GM12878 (cell line): Measurements from ENCODE around the gene ACOT7. TPM values are rescaled to one million over a fixed set of nuclear protein-coding genes. Genes with fewer than 3 reads are reported as not detected.

ENCODE experiments used
- ATAC-seq: fragments of 200-7000 bp; cut with Tn5 transposase; 3 replicates; pipeline ENCODE4 v1.9.1; 2020; ENCODE audit warnings: mild to moderate bottlenecking, moderate library complexity
- BruUV-seq: library from RNA; stranded (reverse); fragments of 400-500 nt; replicated peaks from 2 replicates; lab custom pipeline; 2021; lab: Mats Ljungman, UMichigan
- CTCF ChIA-PET: fragments of 300-600 bp; sonication (Branson Sonifier 250); formaldehyde crosslinking; extraction: SDS; loops from one replicate; lab custom pipeline; 2021; ENCODE audit warnings: inconsistent platforms; lab: Yijun Ruan, JAX
- POLR2A ChIA-PET: fragments of 350-600 bp; formaldehyde crosslinking; extraction: SDS; loops from one replicate; lab custom pipeline; 2021; ENCODE audit warnings: inconsistent platforms; lab: Charles Lee
- RAD21 ChIA-PET: fragments of 300-600 bp; sonication (Branson Sonifier 250); formaldehyde crosslinking; loops from one replicate; lab custom pipeline; 2023; ENCODE audit warnings: antibody characterized with exemption; ENCODE audit not compliant: unreplicated experiment; lab: Charles Lee
- SMC1A ChIA-PET: fragments of 300-600 bp; sonication (Branson Sonifier 250); formaldehyde crosslinking; loops from one replicate; lab custom pipeline; 2023; ENCODE audit not compliant: unreplicated experiment, uncharacterized antibody; lab: Charles Lee
- DNase-seq: peaks from one replicate; pipeline ENCODE4 v3.0.0-alpha.2; 2011; ENCODE audit warnings: low read depth, low spot score
- FAIRE-seq: peaks from 3 replicates; lab custom pipeline; 2011; peaks lifted over from hg19 to GRCh38; lab: Jason Lieb, UNC
- H2AFZ ChIP-seq: 2 replicates; pipeline ENCODE4 v1.6.0; 2011; ENCODE audit warnings: low read depth, low read length, control low read depth; ENCODE audit not compliant: control insufficient read depth
- H3K27ac ChIP-seq: 2 replicates; pipeline ENCODE4 v1.5.1; 2011; ENCODE audit warnings: control low read depth; ENCODE audit not compliant: control insufficient read depth, insufficient read depth
- H3K27me3 ChIP-seq, 2 experiments: replicated peaks in 1 of 2; 2 replicates each; pipeline versions ENCODE4 v1.6.0 to v1.6.1; 2011; ENCODE audit warnings: low read length in 1 of 2; ENCODE audit not compliant: control insufficient read depth in 2 of 2, insufficient read depth in 2 of 2
- H3K36me3 ChIP-seq, 2 experiments: 2 replicates each; pipeline ENCODE4 v1.5.1; 2011; ENCODE audit warnings: low read length in 1 of 2; ENCODE audit not compliant: control insufficient read depth in 2 of 2, insufficient read depth in 2 of 2
- H3K4me1 ChIP-seq: 2 replicates; pipeline ENCODE4 v1.6.1; 2011; ENCODE audit warnings: mild to moderate bottlenecking, low read length, moderate library complexity, mixed read lengths; ENCODE audit not compliant: control insufficient read depth, insufficient read depth
- H3K4me2 ChIP-seq: 2 replicates; pipeline ENCODE4 v1.6.0; 2011; ENCODE audit warnings: control low read depth; ENCODE audit not compliant: control insufficient read depth, insufficient read depth
- H3K4me3 ChIP-seq: fragments of 200-600 bp; sonication (generic); 2 replicates; pipeline ENCODE4 v1.5.1; 2016
- H3K79me2 ChIP-seq: 2 replicates; pipeline ENCODE4 v1.6.0; 2011; ENCODE audit warnings: low read length; ENCODE audit not compliant: control insufficient read depth, insufficient read depth
- H3K9ac ChIP-seq: 2 replicates; pipeline ENCODE4 v1.8.0; 2011; ENCODE audit warnings: low read length, control low read depth, mixed read lengths; ENCODE audit not compliant: control insufficient read depth, insufficient read depth
- H3K9me3 ChIP-seq: replicated peaks from 3 replicates; pipeline ENCODE4 v1.5.1; 2011; ENCODE audit warnings: mild to moderate bottlenecking, low read length; ENCODE audit not compliant: control insufficient read depth, insufficient read depth
- H4K20me1 ChIP-seq: 2 replicates; pipeline ENCODE4 v1.6.0; 2011; ENCODE audit not compliant: control insufficient read depth, insufficient read depth
- BRCA1 ChIP-seq: IDR thresholded peaks from 2 replicates; pipeline ENCODE4 v1.6.1; 2011; ENCODE audit warnings: low read depth, low read length, improper control_type of control experiment
- E2F8 ChIP-seq: fragments of 450-650 bp; IDR thresholded peaks from 2 replicates; pipeline ENCODE4 v1.6.1; 2018; ENCODE audit warnings: mild to moderate bottlenecking, low read depth, moderate library complexity; ENCODE audit not compliant: partially characterized antibody
- E4F1 ChIP-seq: fragments of 450-650 bp; IDR thresholded peaks from 2 replicates; pipeline ENCODE4 v1.6.1; 2018; ENCODE audit warnings: borderline replicate concordance, mild to moderate bottlenecking; ENCODE audit not compliant: partially characterized antibody
- EED ChIP-seq: sonication (generic); IDR thresholded peaks from 2 replicates; pipeline ENCODE4 v1.6.1; 2016; ENCODE audit warnings: antibody characterized with exemption, low read depth
- KAT2A ChIP-seq: conservative IDR thresholded peaks from 2 replicates; pipeline ENCODE4 v1.6.1; 2011; ENCODE audit warnings: low read depth, low read length; ENCODE audit not compliant: control insufficient read depth
- MEF2A ChIP-seq: IDR thresholded peaks from 2 replicates; pipeline ENCODE4 v1.6.1; 2011; ENCODE audit warnings: low read depth, mild to moderate bottlenecking, low read length, moderate library complexity; ENCODE audit not compliant: insufficient read depth
- MLLT1 ChIP-seq: fragments of 450-650 bp; IDR thresholded peaks from 2 replicates; pipeline ENCODE4 v1.6.1; 2016; ENCODE audit warnings: mild to moderate bottlenecking
- MYC ChIP-seq: IDR thresholded peaks from 2 replicates; pipeline ENCODE4 v1.6.1; 2011; ENCODE audit warnings: mild to moderate bottlenecking, low read length, moderate library complexity, inconsistent platforms; ENCODE audit not compliant: insufficient read depth, insufficient replicate concordance, insufficient read length, severe bottlenecking
- NBN ChIP-seq: fragments of 450-650 bp; IDR thresholded peaks from 2 replicates; pipeline ENCODE4 v1.6.1; 2016
- NFYB ChIP-seq: IDR thresholded peaks from 2 replicates; pipeline ENCODE4 v1.6.1; 2011; ENCODE audit warnings: low read depth, mild to moderate bottlenecking, low read length, improper control_type of control experiment, moderate library complexity; ENCODE audit not compliant: insufficient read depth
- PML ChIP-seq: IDR thresholded peaks from 2 replicates; pipeline ENCODE4 v1.6.1; 2012; ENCODE audit warnings: low read length, inconsistent platforms
- RBBP5 ChIP-seq: fragments of 200-600 bp; sonication (generic); conservative IDR thresholded peaks from 2 replicates; pipeline ENCODE4 v1.6.1; 2016
- RELB ChIP-seq: fragments of 450-650 bp; IDR thresholded peaks from 2 replicates; pipeline ENCODE4 v1.6.1; 2017; ENCODE audit warnings: low read depth, mild to moderate bottlenecking, moderate library complexity
- SMARCA5 ChIP-seq: fragments of 450-650 bp; IDR thresholded peaks from 2 replicates; pipeline ENCODE4 v1.6.1; 2017; ENCODE audit warnings: mild to moderate bottlenecking
- SPI1 ChIP-seq: IDR thresholded peaks from 2 replicates; pipeline ENCODE4 v1.6.1; 2011; ENCODE audit warnings: low read depth, mild to moderate bottlenecking, low read length, moderate library complexity, borderline replicate concordance; ENCODE audit not compliant: insufficient read depth
- ZNF207 ChIP-seq: fragments of 450-650 bp; IDR thresholded peaks from 2 replicates; pipeline ENCODE4 v1.6.1; 2014; ENCODE audit warnings: antibody characterized with exemption, mild to moderate bottlenecking, borderline replicate concordance
- ZZZ3 ChIP-seq: IDR thresholded peaks from 2 replicates; pipeline ENCODE4 v1.6.1; 2011; ENCODE audit warnings: low read depth; ENCODE audit not compliant: control insufficient read depth, insufficient read length
- WGBS: methylation state at CpG from one replicate; pipeline ENCODE4 v1.1.6; 2016; ENCODE audit warnings: low lambda C conversion rate; ENCODE audit not compliant: insufficient replicate concordance, insufficient coverage; ENCODE audit errors: missing lambda C conversion rate; 5-methylcytosine and 5-hydroxymethylcytosine counted together
- in situ Hi-C: fragments of 300-500 bp; cut with MboI; formaldehyde crosslinking; loops from 9 replicates; pipeline ENCODE4 v1.14.3; 2018; ENCODE audit warnings: mixed read lengths
- intact Hi-C: fragments of 100-400 bp; cut with micrococcal nuclease; formaldehyde crosslinking; loops from one replicate; pipeline ENCODE4 v1.14.2; 2022; ENCODE audit not compliant: unreplicated experiment
- polyA plus RNA-seq, 11 experiments: library from polyadenylated mRNA; depleted of rRNA in 4 of 11; unstranded in 6 of 11; stranded (reverse) in 5 of 11; fragments of >200 nt; fragmentation: Nextera tagmentation in 4 of 11; fragmentation: Illumina TruSeq in 1 of 11; extraction: Ambion mirVana in 4 of 11; extraction: Trizol in 1 of 11; gene quantifications; 1 replicate in 1 of 11; 2 replicates in 10 of 11; pipeline versions ENCODE4 v1.2.1 to v1.2.3, GENCODE V29; 2011 to 2016; ENCODE audit warnings: inconsistent platforms in 2 of 11, missing spikeins in 2 of 11, low read depth in 1 of 11
- total RNA-seq, 4 experiments: library from RNA; depleted of rRNA in 3 of 4; stranded (reverse); fragments of >200 nt in 3 of 4; fragmentation: Illumina TruSeq in 1 of 4; extraction: Trizol in 1 of 4; gene quantifications; 2 replicates each; pipeline versions ENCODE4 v1.2.1 to v1.2.3, GENCODE V29; 2013 to 2021

ACOT7 gene
- total and polyA plus RNA-seq, 10 of the 15 experiments (the other 5 are each of a cell fraction or from before 2014, with no cell fraction given), result 8.9 to 206 (median 61.2) TPM

- H3K79me2 ChIP-seq, result peaks cover 15% of the 10 kb centered on the region
- peaks cover 0 to 1% of the 10 kb centered on the region in 2 experiments; a peak in 1 of 4 replicates for H3K36me3 ChIP-seq
- BruUV-seq, result no TSS peak
- POLR2A ChIA-PET, result no interaction called here
- CTCF ChIA-PET, result no interaction called here
- H3K27ac ChIP-seq, result no peak overlapping the region
- H2AFZ ChIP-seq, result no peak overlapping the region
- no peaks in the 10 kb centered on the region for H3K9me3 ChIP-seq
- no peak for TF ChIP-seq ZNF207
- no peak for TF ChIP-seq RBBP5
- TF ChIP-seq BRCA1, result no peak
- no peak for TF ChIP-seq PML
- TF ChIP-seq EED, result no peak
- TF ChIP-seq MLLT1, result no peak
- no peak for TF ChIP-seq E2F8
- no peak for TF ChIP-seq ZZZ3
- no peak for TF ChIP-seq SMARCA5
- TF ChIP-seq MEF2A, result no peak
- no peak for TF ChIP-seq NFYB
- TF ChIP-seq RELB, result no peak
- no peak for TF ChIP-seq NBN
- no peak for TF ChIP-seq E4F1
- TF ChIP-seq MYC, result no peak
- TF ChIP-seq SPI1, result no peak
- TF ChIP-seq KAT2A, result no peak
- in situ Hi-C loops, result no loop called here
- no peak overlapping the region for H3K9ac ChIP-seq
- H4K20me1 ChIP-seq, result no peaks in the 10 kb centered on the region
- WGBS, result 95% methylated on average over 10 of the region's 10 CpGs
- H3K27me3 ChIP-seq, result no peaks in the 10 kb centered on the region
- no peak for FAIRE-seq
- no peak for ATAC-seq
- H3K4me3 ChIP-seq, result no peak overlapping the region
- RAD21 ChIA-PET, result no interaction called here
- H3K4me2 ChIP-seq, result no peak overlapping the region
- SMC1A ChIA-PET, result no interaction called here
- no peaks in the 10 kb centered on the region for H3K4me1 ChIP-seq
- DNase-seq, result no peak
- intact Hi-C loops, result no loop called here
Observed at GRCh38 chr1:6386371-6386949, 7.1 kb downstream of the ACOT7 start.
